Measurements from ENCODE around the gene FAM13C. TPM values are rescaled to one million over a fixed set of nuclear protein-coding genes. Genes with fewer than 3 reads are reported as not detected.

The FAM13C gene
- total RNA-seq, 6 experiments from 2014 or later = 0.49 to 7.4 (median 1.5) TPM

DNA sequence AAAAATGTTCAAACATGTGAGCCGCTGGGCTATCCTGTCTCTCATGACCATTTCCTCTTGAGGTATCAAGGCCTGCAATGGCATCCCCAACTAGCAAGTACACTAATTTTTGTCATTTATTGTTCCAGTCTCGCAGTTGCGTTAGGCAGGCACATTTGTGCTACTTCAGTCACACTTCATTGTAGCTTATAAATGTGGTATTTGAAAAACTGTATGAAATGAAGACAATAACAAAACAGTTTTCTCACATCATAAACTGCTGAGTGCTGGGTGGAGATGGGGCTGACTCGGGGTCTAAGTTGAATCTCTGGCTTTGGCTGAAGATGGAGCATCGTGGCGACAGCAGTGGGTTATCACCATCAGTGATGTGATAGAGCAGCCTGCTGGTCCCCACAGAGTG, 92.7 kb downstream of the FAM13C start:
- DNase-seq = no peak
- intact Hi-C loops (cut with DNase I) = no loop called here
- Histone ChIP-seq H3K4me1 (no peaks in the 10 kb centered on the region), H3K36me3 (no peaks in the 10 kb centered on the region), H3K27me3 (no peaks in the 10 kb centered on the region), H3K9me3 (no peaks in the 10 kb centered on the region), H3K4me3 (no peak overlapping the region), H3K27ac (no peak overlapping the region)
- WGBS (ENCODE audit: insufficient coverage, low coverage, low lambda C conversion rate, missing lambda C conversion rate) = 93% methylated on average over 6 of the region's 6 CpGs
- no peak for TF ChIP-seq POLR2A (IDR thresholded peaks at IDR 0.05)
- TF ChIP-seq, protein P1, sequence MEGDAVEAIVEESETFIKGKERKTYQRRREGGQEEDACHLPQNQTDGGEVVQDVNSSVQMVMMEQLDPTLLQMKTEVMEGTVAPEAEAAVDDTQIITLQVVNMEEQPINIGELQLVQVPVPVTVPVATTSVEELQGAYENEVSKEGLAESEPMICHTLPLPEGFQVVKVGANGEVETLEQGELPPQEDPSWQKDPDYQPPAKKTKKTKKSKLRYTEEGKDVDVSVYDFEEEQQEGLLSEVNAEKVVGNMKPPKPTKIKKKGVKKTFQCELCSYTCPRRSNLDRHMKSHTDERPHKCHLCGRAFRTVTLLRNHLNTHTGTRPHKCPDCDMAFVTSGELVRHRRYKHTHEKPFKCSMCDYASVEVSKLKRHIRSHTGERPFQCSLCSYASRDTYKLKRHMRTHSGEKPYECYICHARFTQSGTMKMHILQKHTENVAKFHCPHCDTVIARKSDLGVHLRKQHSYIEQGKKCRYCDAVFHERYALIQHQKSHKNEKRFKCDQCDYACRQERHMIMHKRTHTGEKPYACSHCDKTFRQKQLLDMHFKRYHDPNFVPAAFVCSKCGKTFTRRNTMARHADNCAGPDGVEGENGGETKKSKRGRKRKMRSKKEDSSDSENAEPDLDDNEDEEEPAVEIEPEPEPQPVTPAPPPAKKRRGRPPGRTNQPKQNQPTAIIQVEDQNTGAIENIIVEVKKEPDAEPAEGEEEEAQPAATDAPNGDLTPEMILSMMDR (IDR thresholded peaks at IDR 0.05) = no peak
- no peak for ATAC-seq

DNA sequence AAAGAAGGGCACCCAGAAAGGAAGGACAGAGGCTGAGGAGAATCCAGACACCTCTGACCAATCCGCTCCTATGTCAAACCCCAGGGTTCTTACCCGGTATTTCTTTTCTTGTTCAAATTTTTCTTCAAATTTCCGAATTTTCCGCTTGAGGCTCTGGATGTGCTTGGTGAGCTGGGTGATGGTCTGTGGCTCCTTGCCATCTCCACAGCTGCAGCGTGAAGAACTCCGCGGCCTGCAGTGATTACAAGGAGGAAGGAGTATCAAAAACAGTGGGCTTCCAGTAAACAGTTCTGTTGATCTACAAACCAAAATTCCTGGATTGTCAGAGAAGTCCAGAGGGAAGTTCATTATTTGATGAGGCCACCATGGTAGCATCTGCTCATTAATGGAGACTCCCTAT, 93.9 kb downstream of the FAM13C start:
- no peak overlapping the region for H3K27ac ChIP-seq
- H3K4me3 ChIP-seq = no peak overlapping the region
- WGBS (ENCODE audit: insufficient coverage, low coverage, low lambda C conversion rate, missing lambda C conversion rate) = 77% methylated on average over 5 of the region's 7 CpGs
- no peaks in the 10 kb centered on the region for H3K27me3 ChIP-seq
- intact Hi-C loops (cut with DNase I) = no loop called here
- no peaks in the 10 kb centered on the region for H3K4me1 ChIP-seq
- H3K36me3 ChIP-seq = no peaks in the 10 kb centered on the region
- TF ChIP-seq, protein P1 (IDR thresholded peaks at IDR 0.05) = no peak
- no peak for TF ChIP-seq POLR2A (IDR thresholded peaks at IDR 0.05)
- no peaks in the 10 kb centered on the region for H3K9me3 ChIP-seq
- ATAC-seq = no peak
- no peak for DNase-seq

DNA sequence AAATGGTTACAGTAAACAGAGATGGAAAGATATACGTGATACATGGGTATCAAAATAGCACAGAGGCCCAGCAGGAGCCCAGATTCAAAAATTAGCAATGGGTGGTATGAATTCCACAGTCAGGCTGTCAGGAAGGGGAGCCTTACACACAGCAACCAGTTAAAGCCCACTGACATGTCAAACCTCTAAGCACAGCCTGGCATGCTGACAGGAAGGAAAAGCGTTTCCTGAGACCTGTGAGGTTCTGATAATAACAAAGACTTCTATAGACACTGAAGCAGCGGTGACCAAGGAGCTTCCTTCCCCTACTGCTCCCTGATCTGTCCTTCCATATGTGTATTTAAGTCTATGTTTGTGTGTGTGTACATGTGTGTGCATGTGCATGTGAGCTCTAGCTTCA, 96.0 kb downstream of the FAM13C start:
- TF ChIP-seq POLR2A (IDR thresholded peaks at IDR 0.05) = no peak
- TF ChIP-seq, protein P1 (IDR thresholded peaks at IDR 0.05) = no peak
- WGBS (ENCODE audit: insufficient coverage, low coverage, low lambda C conversion rate, missing lambda C conversion rate) = 55% methylated on average over 2 of the region's 3 CpGs
- intact Hi-C loops (cut with DNase I) = no loop called here

DNA sequence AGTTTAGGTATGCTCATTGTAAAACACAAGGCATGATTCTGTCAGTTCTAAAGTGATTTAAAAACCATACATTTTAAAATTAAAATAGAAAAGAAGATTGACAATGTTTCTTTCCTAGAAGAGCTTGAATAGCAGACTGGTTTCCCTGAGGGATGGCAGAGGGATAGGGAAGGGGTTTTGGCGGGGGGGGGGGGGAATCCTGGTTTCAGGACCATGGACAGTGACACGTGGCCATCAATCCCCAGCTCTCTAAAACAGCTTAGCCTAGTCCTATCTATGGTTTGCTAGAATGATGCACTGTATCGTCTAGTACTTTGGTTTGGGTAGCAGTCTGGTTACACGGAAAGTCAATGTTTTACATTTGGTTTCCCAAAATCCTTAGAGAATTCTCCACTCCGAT, 97.2 kb downstream of the FAM13C start:
- Histone ChIP-seq H3K27me3 (no peaks in the 10 kb centered on the region), H3K36me3 (no peaks in the 10 kb centered on the region), H3K4me1 (no peaks in the 10 kb centered on the region), H3K9me3 (no peaks in the 10 kb centered on the region), H3K4me3 (no peak overlapping the region), H3K27ac (no peak overlapping the region)
- ATAC-seq (no peak), DNase-seq (no peak)
- intact Hi-C loops (cut with DNase I) = no loop called here
- WGBS (ENCODE audit: insufficient coverage, low coverage, low lambda C conversion rate, missing lambda C conversion rate) = 39% methylated on average over 5 of the region's 5 CpGs
- TF ChIP-seq POLR2A (IDR thresholded peaks at IDR 0.05) = no peak
- TF ChIP-seq, protein P1 (IDR thresholded peaks at IDR 0.05) = no peak

More for the DNA sequence above, 96.0 kb downstream of the FAM13C start:
- Histone ChIP-seq H3K4me1 (no peaks in the 10 kb centered on the region), H3K4me3 (no peak overlapping the region), H3K27ac (no peak overlapping the region), H3K9me3 (no peaks in the 10 kb centered on the region), H3K27me3 (no peaks in the 10 kb centered on the region), H3K36me3 (no peaks in the 10 kb centered on the region)
- DNase-seq = no peak
- no peak for ATAC-seq

DNA sequence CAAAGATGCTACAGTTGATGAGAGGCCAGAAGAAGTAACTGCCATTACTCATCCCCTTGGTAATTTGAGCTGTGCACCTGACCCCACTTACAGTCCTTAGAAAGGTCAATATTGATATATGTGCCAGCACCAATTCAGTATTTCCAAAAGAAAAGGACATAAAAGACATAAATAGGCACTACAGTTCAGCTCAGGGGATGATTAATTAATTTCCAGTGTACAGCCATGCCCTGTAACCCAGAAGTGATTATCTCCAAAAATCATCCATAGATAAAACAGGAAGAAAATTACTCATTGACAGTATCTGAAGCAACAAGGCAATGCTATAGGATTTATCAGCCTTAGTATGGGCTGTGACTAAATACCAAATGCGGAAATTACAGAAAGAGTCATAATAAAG, 103.5 kb downstream of the FAM13C start:
- intact Hi-C loops (cut with DNase I) = loop anchor here in 1 of 2 donors (10.0 kb wide), 1 partner anchor 206 kb away; no protein-coding TSS in a partner anchor
- ATAC-seq (no peak), DNase-seq (no peak)
- H3K4me3 ChIP-seq = no peak overlapping the region
- no peaks in the 10 kb centered on the region for H3K4me1 ChIP-seq
- TF ChIP-seq, protein P1 (IDR thresholded peaks at IDR 0.05) = no peak
- no peak for TF ChIP-seq POLR2A (IDR thresholded peaks at IDR 0.05)
- no peaks in the 10 kb centered on the region for H3K36me3 ChIP-seq
- no peaks in the 10 kb centered on the region for H3K27me3 ChIP-seq
- H3K9me3 ChIP-seq = no peaks in the 10 kb centered on the region
- whole genome bisulfite sequencing (ENCODE audit: insufficient coverage, low coverage, low lambda C conversion rate, missing lambda C conversion rate) = 88% methylated on average over 1 of the region's 1 CpG
- no peak overlapping the region for H3K27ac ChIP-seq
